COR-L47 (cell line): ENCODE results near the gene CTSD.
A peak's percentile ranks its signal among the peaks of the same experiment; 100 is the strongest.
"Not testable (repeated sequence)": the region's sequence is repeated elsewhere in the genome, so short reads cannot be mapped to it uniquely, and the experiment has no call there.

Experiments used
- DNase-seq: peaks from one replicate; lab custom pipeline; 2025; lab: John Stamatoyannopoulos, UW

The CTSD gene

GRCh38 chr11:1770061-1770460, 6.3 kb upstream of the CTSD start:
- no peak for DNase-seq

- not testable (repeated sequence) for DNase-seq
Observed at GRCh38 chr11:1769304-1769936, 5.7 kb upstream of the CTSD start.

GRCh38 chr11:1768141-1768469, 4.4 kb upstream of the CTSD start:
- no peak for DNase-seq

- DNase-seq = no peak
Observed at GRCh38 chr11:1767399-1768140, 3.8 kb upstream of the CTSD start.

- DNase-seq = no peak
Observed at GRCh38 chr11:1766719-1767398, 3.1 kb upstream of the CTSD start.

GRCh38 chr11:1765871-1766718, 2.4 kb upstream of the CTSD start:
- no peak for DNase-seq

- no peak for DNase-seq
Observed at GRCh38 chr11:1763336-1763795, 361 bp downstream of the CTSD start.

GRCh38 chr11:1762537-1763302, 1.0 kb downstream of the CTSD start:
- DNase-seq = peak; percentile 16

- no peak for DNase-seq
Observed at GRCh38 chr11:1761857-1762536, 1.7 kb downstream of the CTSD start.

- DNase-seq = no peak
Observed at GRCh38 chr11:1761110-1761856, 2.4 kb downstream of the CTSD start.

- DNase-seq = no peak
Observed at GRCh38 chr11:1760351-1761109, 3.2 kb downstream of the CTSD start.

GRCh38 chr11:1759851-1760220, 3.9 kb downstream of the CTSD start:
- DNase-seq = no peak

- DNase-seq = no peak
Observed at GRCh38 chr11:1759151-1759850, 4.4 kb downstream of the CTSD start.

GRCh38 chr11:1758611-1759150, 5.0 kb downstream of the CTSD start:
- no peak for DNase-seq

GRCh38 chr11:1757861-1758610, 5.7 kb downstream of the CTSD start:
- DNase-seq = no peak

GRCh38 chr11:1756791-1757771, 6.6 kb downstream of the CTSD start:
- no peak for DNase-seq
